DOHH2 (cell line): Measurements from ENCODE around the gene DAAM1.

Experiments
- H3F3A ChIP-seq: fragments of 200-600 bp; sonication (generic), shearing (Covaris generic); 2 replicates; pipeline ENCODE4 v1.6.0; 2016; ENCODE audit warnings: antibody characterized with exemption, mild to moderate bottlenecking; ENCODE audit not compliant: control insufficient read depth, insufficient read depth
- H3K27ac ChIP-seq: fragments of 200-600 bp; sonication (generic); 2 replicates; pipeline ENCODE4 v1.5.1; 2014; ENCODE audit warnings: low read depth, mild to moderate bottlenecking, low read length, moderate library complexity
- H3K27me3 ChIP-seq: fragments of 200-600 bp; sonication (generic); 2 replicates; pipeline ENCODE4 v1.6.1; 2014; ENCODE audit warnings: mild to moderate bottlenecking, low read length, mixed read lengths; ENCODE audit not compliant: control insufficient read depth
- H3K36me3 ChIP-seq: fragments of 200-600 bp; sonication (generic); 2 replicates; pipeline ENCODE4 v1.6.1; 2014; ENCODE audit warnings: mild to moderate bottlenecking, low read length, moderate library complexity, mixed read lengths; ENCODE audit not compliant: control insufficient read depth
- H3K4me1 ChIP-seq: fragments of 200-600 bp; sonication (generic); 2 replicates; pipeline ENCODE4 v1.6.1; 2014; ENCODE audit warnings: mild to moderate bottlenecking, low read length, mixed read lengths; ENCODE audit not compliant: control insufficient read depth
- H3K4me2 ChIP-seq: fragments of 200-600 bp; sonication (generic); 2 replicates; pipeline ENCODE4 v1.6.0; 2014; ENCODE audit warnings: mild to moderate bottlenecking, low read length, moderate library complexity
- H3K4me3 ChIP-seq: fragments of 200-600 bp; sonication (generic); 2 replicates; pipeline ENCODE4 v1.5.1; 2014; ENCODE audit warnings: mild to moderate bottlenecking, low read length, mixed read lengths
- H3K79me2 ChIP-seq: fragments of 200-600 bp; sonication (generic); 2 replicates; pipeline ENCODE4 v1.6.1; 2014; ENCODE audit warnings: mild to moderate bottlenecking, low read length, mixed read lengths; ENCODE audit not compliant: control insufficient read depth
- H3K9me2 ChIP-seq: fragments of 200-600 bp; sonication (generic); replicated peaks from 2 replicates; pipeline ENCODE4 v1.6.1; 2014; ENCODE audit warnings: mild to moderate bottlenecking, low read length, mixed read lengths; ENCODE audit not compliant: control insufficient read depth
- H3K9me3 ChIP-seq: fragments of 200-600 bp; sonication (generic); 2 replicates; pipeline ENCODE4 v1.6.1; 2014; ENCODE audit warnings: antibody characterized with exemption, low read length, mixed read lengths; ENCODE audit not compliant: control insufficient read depth, insufficient read depth
- H4K20me1 ChIP-seq: fragments of 200-600 bp; sonication (generic); 2 replicates; pipeline ENCODE4 v1.6.0; 2014; ENCODE audit warnings: low read depth, mild to moderate bottlenecking, antibody characterized with exemption, low read length, moderate library complexity; ENCODE audit not compliant: control insufficient read depth, insufficient read depth
- EZH2phosphoT487 ChIP-seq: fragments of 200-600 bp; sonication (generic); IDR thresholded peaks from 2 replicates; pipeline ENCODE4 v1.6.1; 2017; ENCODE audit warnings: borderline replicate concordance, mild to moderate bottlenecking, antibody characterized with exemption, low read length, moderate library complexity, mixed read lengths
- TF ChIP-seq, protein P1 (sequence below): fragments of 200-600 bp; sonication (generic); IDR thresholded peaks from one replicate; pipeline ENCODE4 v1.5.1; 2014; ENCODE audit warnings: antibody characterized with exemption, mild to moderate bottlenecking, low read depth, low read length; ENCODE audit not compliant: poor library complexity, severe bottlenecking

DAAM1 gene

DNA sequence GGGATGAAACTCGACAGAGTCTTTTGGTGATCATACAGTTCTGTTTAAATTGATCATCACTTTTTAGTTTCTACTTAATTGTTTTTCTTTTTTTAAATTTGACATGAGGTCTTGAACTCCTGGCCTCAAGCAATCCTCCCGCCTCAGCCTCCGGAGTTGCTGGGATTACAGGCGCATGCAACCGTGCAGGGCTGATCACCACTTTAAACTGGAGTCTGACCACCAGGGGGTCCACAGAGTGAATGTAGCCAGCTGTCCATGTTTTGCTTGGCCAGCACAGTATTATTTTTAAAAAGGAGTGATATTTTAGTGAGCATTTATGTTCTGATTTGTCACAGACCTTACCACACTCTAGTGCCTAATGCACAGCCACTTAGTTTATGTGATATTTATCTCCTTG is 10.7 kb downstream of the DAAM1 start:
- H3K79me2 ChIP-seq = peaks cover 99% of the 10 kb centered on the region
- H3K9me3 ChIP-seq = no peaks in the 10 kb centered on the region
- peaks cover 11% of the 10 kb centered on the region for H3K4me1 ChIP-seq
- no peak for TF ChIP-seq EZH2phosphoT487
- TF ChIP-seq, protein P1, sequence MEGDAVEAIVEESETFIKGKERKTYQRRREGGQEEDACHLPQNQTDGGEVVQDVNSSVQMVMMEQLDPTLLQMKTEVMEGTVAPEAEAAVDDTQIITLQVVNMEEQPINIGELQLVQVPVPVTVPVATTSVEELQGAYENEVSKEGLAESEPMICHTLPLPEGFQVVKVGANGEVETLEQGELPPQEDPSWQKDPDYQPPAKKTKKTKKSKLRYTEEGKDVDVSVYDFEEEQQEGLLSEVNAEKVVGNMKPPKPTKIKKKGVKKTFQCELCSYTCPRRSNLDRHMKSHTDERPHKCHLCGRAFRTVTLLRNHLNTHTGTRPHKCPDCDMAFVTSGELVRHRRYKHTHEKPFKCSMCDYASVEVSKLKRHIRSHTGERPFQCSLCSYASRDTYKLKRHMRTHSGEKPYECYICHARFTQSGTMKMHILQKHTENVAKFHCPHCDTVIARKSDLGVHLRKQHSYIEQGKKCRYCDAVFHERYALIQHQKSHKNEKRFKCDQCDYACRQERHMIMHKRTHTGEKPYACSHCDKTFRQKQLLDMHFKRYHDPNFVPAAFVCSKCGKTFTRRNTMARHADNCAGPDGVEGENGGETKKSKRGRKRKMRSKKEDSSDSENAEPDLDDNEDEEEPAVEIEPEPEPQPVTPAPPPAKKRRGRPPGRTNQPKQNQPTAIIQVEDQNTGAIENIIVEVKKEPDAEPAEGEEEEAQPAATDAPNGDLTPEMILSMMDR = no peak
- no peaks in the 10 kb centered on the region for H3K9me2 ChIP-seq
- H3K4me3 ChIP-seq = no peak overlapping the region
- no peaks in the 10 kb centered on the region for H3F3A ChIP-seq
- H3K27ac ChIP-seq = no peak overlapping the region
- no peak overlapping the region for H3K4me2 ChIP-seq
- peaks cover under 1% of the 10 kb centered on the region; the same call in 1 of the 2 replicates for H4K20me1 ChIP-seq
- no peaks in the 10 kb centered on the region for H3K36me3 ChIP-seq
- H3K27me3 ChIP-seq = no peaks in the 10 kb centered on the region

DNA sequence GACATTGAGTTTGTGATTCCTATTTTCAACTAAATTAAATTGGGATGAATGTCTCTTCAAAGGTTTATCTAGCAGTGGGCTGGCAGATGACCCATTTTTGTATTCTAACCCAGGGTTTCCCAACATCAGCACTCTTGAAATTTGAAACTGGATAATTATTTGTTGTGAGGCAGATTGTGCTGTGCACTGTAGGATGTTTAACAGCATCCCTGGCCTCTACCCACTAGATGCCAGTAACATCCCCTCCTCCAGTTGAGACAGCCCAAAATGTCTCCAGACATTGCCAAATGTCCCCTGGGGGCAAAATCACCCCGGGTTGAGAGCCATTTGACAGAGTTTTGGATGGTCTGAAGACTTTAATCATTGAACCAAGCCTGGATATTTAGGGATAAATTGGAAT is 11.1 kb downstream of the DAAM1 start:
- Histone ChIP-seq H3K4me3 (no peak overlapping the region), H3K79me2 (peaks cover 99% of the 10 kb centered on the region), H3K9me3 (no peaks in the 10 kb centered on the region), H4K20me1 (no peaks in the 10 kb centered on the region; the same call in 1 of the 2 replicates), H3F3A (no peaks in the 10 kb centered on the region), H3K4me2 (no peak overlapping the region), H3K9me2 (no peaks in the 10 kb centered on the region), H3K4me1 (peaks cover 13% of the 10 kb centered on the region), H3K36me3 (no peaks in the 10 kb centered on the region), H3K27ac (no peak overlapping the region), H3K27me3 (no peaks in the 10 kb centered on the region)
- TF ChIP-seq, protein P1 = no peak
- no peak for TF ChIP-seq EZH2phosphoT487

DNA sequence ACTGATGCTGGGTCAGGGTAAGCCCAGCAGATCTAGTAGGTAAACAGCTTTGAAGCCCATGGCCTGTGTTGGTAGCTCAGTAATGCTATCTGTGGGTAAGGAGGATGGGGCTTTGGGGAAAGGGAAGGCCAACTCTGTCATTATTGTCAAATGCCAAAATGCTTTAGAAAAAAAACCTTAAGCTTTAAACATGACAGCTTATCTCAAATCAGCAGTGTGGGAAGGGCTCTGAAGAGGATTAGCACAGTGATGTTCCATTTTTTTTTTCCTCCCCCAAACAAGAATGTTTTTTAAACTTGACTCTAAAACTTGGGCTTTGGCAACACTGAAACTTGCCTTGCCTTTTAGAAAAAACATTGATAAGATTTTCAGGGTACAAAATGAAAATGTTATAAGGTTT is 11.7 kb downstream of the DAAM1 start:
- no peaks in the 10 kb centered on the region for H3K9me2 ChIP-seq
- H4K20me1 ChIP-seq = no peaks in the 10 kb centered on the region; the same call in 1 of the 2 replicates
- H3K4me1 ChIP-seq = peaks cover 17% of the 10 kb centered on the region
- H3K36me3 ChIP-seq = no peaks in the 10 kb centered on the region
- no peaks in the 10 kb centered on the region for H3K27me3 ChIP-seq
- H3K4me2 ChIP-seq = no peak overlapping the region
- H3K4me3 ChIP-seq = no peak overlapping the region
- TF ChIP-seq EZH2phosphoT487 = no peak
- TF ChIP-seq, protein P1 = no peak
- H3K79me2 ChIP-seq = peaks cover 98% of the 10 kb centered on the region
- H3K27ac ChIP-seq = no peak overlapping the region
- H3K9me3 ChIP-seq = no peaks in the 10 kb centered on the region
- H3F3A ChIP-seq = no peaks in the 10 kb centered on the region
